ENCODE measurements around the gene NUTM2D.
"Not testable (repeated sequence)": the region's sequence is repeated elsewhere in the genome, so short reads cannot be mapped to it uniquely, and the experiment has no call there.

The NUTM2D gene

DNA sequence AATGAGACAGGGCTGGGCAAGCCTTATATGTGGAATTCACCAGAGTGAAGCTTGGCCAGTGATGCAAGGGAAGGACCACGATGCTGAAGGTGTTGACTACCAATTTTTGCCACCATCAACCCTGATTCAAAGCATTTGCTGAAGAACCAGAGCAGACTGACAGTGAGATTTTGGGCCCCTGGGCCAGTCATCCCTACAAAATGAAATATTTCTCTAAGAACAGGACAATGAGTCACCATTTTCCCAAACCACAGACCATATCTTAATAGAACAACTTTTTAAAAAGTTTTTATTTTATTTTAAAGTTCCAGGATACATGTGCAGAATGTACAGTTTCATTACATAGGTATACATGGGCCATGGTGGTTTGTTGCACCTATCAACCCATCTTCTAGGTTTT, 16.5 kb downstream of the NUTM2D start:
- DNase-seq, result not testable (repeated sequence)

DNA sequence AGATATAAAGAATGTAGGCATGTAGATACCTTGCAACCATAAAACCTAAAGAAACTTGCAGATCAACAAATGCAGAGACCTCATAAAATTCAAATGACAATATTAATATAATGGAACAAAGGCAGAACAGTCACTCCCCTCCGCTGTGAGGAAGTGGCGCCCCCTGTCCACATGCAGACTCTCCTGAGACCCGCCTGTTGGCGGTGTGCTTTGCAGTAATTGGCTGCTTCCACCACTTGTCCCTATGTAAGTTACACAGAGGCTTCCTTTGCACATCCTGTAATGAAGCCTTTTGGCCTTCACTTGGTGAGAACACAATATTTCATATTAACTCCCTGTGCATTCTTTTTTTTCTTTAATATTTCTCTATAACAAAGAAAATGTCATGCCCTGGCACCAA, 21.6 kb downstream of the NUTM2D start:
- not testable (repeated sequence) for DNase-seq

DNA sequence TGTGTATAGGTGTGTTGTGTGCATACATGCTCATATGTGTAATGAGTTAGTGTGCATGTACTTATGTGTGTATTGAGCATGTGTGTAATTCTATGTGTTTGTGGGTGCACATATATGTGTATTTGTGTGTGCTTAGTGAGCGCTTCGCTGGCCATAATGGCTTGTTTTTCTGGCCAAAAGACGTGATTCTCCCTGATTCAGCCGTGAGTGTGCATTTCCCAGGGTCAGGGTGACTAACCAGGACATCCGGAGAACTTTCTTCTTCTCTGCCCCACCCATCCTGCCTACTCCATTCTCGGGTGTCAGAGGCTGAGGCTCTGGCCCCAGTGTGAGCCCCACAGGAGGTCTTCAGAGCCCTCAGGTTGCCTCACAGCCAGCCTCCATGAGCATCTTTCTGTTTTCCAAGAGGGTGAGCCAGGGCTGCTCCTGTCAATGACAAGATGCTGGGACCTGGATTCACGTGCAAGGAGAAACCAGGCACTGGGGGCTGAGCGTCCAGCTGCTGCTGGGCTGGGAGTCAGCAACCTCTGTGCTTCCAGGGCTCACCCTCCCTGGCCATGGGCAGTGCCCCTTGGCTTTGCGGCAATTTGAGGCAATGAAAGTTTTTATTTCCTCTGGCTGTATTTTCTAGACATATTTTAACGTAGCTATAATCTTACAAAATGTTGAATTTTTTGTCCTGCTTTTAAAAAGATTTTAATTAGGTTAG, 25.8 kb downstream of the NUTM2D start:
- not testable (repeated sequence) for DNase-seq

DNA sequence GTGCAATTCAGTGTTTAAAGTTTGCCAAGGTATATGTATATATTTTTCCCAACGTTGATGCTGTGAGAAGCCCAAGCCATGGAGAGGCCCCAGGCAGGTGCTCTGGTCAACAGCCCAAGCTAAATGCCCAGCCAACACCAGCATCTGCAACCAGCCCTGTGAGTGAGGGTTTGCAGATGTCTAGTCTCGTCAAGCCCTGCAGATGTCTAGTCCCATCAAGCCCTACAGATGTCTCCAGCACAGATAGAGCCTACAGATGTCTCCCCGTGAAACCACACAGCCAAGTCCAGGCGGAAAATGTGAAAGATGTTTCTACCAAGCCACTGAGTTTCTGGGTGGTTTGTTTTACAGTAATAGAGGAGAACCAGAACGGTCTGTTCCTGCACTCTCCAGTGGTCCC, 26.7 kb downstream of the NUTM2D start:
- DNase-seq, result not testable (repeated sequence)

DNA sequence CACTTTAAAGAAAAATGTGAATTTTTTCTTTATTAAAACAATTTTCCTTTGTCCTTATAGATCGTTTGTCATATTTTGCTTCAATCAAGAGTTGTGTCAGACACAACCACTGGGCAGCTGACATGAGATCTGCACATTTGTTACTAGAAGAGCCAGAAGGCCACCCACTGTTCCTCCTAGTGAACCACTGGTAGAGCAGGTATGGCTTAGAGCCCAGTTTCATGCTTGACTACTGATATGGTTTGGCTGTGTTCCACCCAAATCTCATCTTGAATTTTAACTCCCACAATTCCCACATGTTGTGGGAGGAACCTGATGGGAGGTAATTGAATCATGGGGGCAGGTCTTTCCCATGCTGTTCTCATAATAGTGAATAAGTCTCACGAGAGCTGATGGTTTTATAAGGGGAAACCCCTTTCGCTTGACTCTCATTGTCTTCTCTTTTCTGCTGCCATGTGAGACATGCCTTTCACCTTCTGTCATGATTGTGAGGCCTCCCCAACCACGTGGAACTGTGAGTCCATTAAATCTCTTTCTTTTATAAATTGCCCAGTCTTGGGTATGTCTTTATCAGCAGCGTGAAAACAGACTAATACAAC, 28.3 kb downstream of the NUTM2D start:
- not testable (repeated sequence) for DNase-seq

DNA sequence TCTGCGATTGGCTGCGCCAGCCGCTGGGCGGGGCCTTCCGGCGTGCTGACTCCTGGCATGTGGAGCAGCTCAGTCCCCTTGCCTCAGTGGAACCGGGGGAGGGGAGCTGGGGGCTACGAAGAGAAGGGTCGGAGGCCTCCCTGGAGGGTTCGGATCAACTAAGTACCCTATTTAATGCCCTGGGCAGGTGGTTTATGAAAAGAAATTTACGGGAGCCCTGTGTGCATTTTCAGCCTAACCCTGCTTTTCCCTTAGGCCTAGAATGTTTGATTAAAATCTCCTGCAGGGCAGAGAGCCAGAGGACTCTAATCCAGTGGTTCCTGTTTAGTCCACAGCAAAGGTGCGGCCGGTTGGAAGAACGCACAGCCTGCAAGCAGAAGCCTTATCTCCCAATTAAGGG, 33.8 kb downstream of the NUTM2D start:
- not testable (repeated sequence) for DNase-seq

DNA sequence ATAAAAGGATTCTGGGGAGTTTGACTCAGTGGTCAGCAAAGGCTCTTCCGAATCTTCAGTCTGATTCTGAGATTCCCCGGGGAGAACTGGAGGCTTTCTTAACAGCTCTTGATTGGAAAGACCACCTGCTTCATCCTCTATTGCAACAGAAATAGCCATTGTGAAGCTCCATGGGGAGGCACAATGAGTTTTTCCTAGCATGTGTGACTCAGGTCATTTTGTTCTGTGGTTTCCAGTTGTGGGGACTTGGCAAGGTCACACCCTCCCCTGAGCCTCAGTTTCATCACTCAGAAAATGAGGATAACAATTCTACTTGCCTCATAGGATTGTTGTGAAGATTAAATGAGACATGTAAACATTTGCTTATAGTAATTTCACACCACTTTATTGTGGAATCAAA, 38.7 kb downstream of the NUTM2D start:
- DNase-seq, result not testable (repeated sequence)

DNA sequence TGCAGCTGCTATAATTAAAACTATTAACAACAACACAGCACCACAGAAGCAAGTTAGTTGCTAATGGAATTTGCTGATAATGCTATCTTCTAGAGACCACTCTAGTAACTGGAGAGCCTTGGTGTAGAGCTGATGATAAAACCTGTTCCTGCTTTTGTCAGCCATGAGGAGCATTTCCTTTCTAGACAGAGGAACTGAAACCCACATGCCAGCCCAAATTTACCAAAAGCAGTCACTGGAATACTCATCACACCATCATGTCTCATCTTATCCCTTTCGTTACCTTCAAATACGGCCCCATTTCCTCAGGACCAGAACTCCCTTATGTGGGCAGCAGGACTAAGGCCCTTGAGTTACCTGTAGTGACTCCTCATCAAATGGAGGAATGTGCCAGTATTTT, 40.9 kb downstream of the NUTM2D start:
- DNase-seq, result not testable (repeated sequence)

DNA sequence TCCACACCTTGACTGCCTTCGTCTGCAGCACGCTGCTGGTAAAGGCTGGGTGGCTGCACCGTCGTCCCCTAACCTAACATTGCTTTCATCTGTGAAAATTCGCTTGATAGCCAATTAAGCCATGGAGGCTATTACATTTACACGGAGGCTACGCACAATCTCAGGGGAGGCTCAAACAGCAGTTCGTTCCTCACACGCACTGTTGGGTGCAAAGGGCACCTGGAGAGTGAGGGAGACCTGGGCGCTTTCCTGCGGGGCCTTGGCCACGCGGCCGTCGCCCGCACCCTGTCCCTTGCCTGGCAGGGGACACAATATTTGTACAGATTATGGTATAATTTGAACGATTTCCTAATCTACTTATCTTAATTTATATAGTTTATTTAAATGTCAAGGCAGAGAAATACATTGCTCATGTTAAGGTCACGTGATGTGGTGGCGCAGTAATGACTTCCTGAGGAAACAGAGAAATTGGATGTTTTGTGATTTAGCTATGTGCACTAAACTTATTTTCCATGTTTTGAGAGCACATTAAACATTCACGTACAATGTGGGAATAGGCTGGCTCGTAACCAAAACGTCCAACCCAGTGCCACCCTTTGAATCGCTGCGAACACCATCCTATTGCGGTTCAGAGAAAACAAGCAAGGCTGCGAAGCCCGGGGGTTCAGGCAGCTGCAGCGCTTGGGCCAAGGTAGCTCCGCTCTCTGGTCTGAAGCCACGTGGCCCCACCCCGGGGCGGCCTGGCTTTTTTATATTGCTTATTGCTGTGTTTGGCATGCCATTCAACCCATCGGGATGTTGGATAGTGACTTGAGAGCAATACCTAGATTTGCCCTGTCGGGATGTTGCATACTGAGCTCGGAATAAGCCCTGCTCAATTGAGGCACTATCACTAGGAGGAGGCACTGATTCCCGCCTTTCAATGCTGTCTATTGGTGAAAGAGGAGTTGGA, 50.2 kb downstream of the NUTM2D start:
- peak; percentile 5 for DNase-seq

DNA sequence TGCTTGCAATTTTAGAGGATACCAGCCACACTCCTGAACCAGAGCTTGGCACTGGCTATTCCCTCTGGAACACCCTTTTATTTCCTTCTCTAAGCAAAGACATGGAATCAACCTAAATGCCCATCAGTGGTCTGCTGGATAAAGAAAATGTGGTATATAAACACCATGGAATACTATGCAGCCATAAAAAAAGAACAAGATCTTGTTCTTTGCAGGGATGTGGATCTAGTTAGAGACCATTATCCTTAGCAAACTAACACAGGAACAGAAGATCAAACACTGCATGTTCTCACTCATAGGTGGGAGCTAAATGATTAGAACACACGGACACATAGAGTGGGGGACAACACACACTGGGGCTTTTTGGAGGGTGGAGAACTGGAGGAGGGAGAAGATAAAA, 56.4 kb downstream of the NUTM2D start:
- DNase-seq, result not testable (repeated sequence)
